ENCODE data around the gene AGPAT1. TPM values are rescaled to one million over a fixed set of nuclear protein-coding genes. Genes with fewer than 3 reads are reported as not detected.

The AGPAT1 gene
- total and polyA plus RNA-seq, 2 of the 13 experiments (the other 11 are each of a cell fraction or from before 2014, with no cell fraction given): 51.3 to 139 TPM

- TF ChIP-seq ZNF235 (CRISPR knock-in tag; IDR thresholded peaks at IDR 0.05; ENCODE audit: borderline replicate concordance): 0 out of 2 replicates have a peak, but pooled peaks have one; percentile 20
- TF ChIP-seq MTF1 (CRISPR knock-in tag; IDR thresholded peaks at IDR 0.05): peak; percentile 83; the same call in 1 of the 2 replicates
- no peak; the same call in 1 of the 2 replicates for TF ChIP-seq ZNF431 (CRISPR knock-in tag; IDR thresholded peaks at IDR 0.05; ENCODE audit: borderline replicate concordance, low read depth)
- TF ChIP-seq ZNF274 (CRISPR knock-in tag; IDR thresholded peaks at IDR 0.05): peak; percentile 88; the same call in 1 of the 2 replicates
- peak; percentile 26; the same call in 1 of the 2 replicates for TF ChIP-seq MXD3 (CRISPR knock-in tag; IDR thresholded peaks at IDR 0.05)
- peak; percentile 92 for TF ChIP-seq ZNF800 (CRISPR knock-in tag; IDR thresholded peaks at IDR 0.05)
- TF ChIP-seq ZFP91 (CRISPR knock-in tag; IDR thresholded peaks at IDR 0.05; ENCODE audit: borderline replicate concordance): peak; percentile 75; the same call in 1 of the 2 replicates
- TF ChIP-seq HOXA9 (CRISPR knock-in tag; IDR thresholded peaks at IDR 0.05; ENCODE audit: borderline replicate concordance): no peak; the same call in 1 of the 2 replicates
- no peak for TF ChIP-seq ZNF432 (CRISPR knock-in tag; IDR thresholded peaks at IDR 0.05; ENCODE audit: borderline replicate concordance)
- peak; percentile 82; the same call in 1 of the 2 replicates for TF ChIP-seq HIC2 (CRISPR knock-in tag; IDR thresholded peaks at IDR 0.05; ENCODE audit: low read depth)
- peak; percentile 94 for TF ChIP-seq FOXK2 (IDR thresholded peaks at IDR 0.05)
- TF ChIP-seq CREB3 (CRISPR knock-in tag; IDR thresholded peaks at IDR 0.05): no peak
- TF ChIP-seq STAT6 (CRISPR knock-in tag; IDR thresholded peaks at IDR 0.05; ENCODE audit: borderline replicate concordance): peak; percentile 73; the same call in 1 of the 2 replicates
- peak; percentile 47; the same call in 1 of the 2 replicates for TF ChIP-seq NCOR1 (IDR thresholded peaks at IDR 0.05; ENCODE audit: borderline replicate concordance, low read length)
- peak; percentile 93 for TF ChIP-seq YEATS2 (CRISPR knock-in tag; IDR thresholded peaks at IDR 0.05; ENCODE audit: borderline replicate concordance)
- TF ChIP-seq ZNF292 (CRISPR knock-in tag; IDR thresholded peaks at IDR 0.05; ENCODE audit: borderline replicate concordance, low read depth): no peak
- TF ChIP-seq NKX3-1 (CRISPR knock-in tag; IDR thresholded peaks at IDR 0.05): peak; percentile 48; the same call in 1 of the 2 replicates
These were observed 22.0 kb downstream of the AGPAT1 start, which contains the start of gene PPT2 (continued) for GRCh38 chr6:32153564-32154513.
